Glomerular visceral epithelial cell (primary cell): ENCODE results near the gene HOOK2.

Source experiments
- DNase-seq: peaks from one replicate; pipeline ENCODE4 v3.0.0-alpha.2; 2016; ENCODE audit errors: extremely low spot score

The HOOK2 gene

GRCh38 chr19:12794196-12794941 is 19.0 kb upstream of the HOOK2 start:
- DNase-seq = no peak

DNA sequence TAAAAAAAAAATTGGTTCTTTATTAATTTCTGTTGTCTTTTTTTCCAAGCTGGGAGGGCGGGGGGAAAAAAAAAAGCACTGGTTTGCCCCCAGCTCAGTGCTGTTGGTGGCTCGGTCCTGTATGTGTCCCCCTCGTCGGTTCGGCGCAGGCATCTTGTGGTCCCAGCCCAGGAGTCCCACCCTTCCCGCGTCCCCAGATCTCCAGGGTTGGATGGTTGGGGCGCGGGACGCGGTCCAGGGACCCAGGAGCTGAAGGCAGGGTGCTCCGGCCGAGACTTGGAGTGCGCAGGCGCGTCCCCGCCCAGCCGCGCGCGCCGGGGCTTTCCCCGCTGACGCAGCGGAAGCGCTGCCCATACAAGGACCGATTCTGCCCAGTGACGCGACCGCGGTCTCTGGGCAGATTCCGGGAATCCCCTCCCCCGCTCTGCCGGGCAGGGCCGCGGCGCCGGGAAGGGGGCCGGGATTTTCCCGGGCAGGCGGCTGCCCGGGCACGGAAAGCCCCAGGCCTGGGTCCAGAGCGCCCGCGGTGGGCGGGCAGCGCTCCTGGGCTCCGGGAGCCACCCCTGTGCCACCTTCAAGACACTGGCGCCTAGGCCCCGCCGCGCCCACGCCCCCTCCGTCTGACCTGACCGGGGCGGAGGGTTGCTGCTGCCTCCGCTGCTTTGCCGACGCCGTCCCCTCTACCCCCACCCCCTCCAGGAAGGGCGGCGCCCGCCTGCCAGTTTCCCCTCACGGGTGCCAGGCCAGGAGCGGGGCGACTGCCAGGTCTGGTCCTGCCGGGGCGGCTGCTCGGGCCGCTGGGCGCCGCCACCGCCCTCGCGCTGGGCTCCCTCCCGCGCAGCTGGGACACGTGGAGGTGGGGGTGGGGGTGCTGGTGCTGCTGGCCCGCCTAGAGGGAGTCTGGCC is 18.2 kb upstream of the HOOK2 start:
- DNase-seq = peak; percentile 97

DNA sequence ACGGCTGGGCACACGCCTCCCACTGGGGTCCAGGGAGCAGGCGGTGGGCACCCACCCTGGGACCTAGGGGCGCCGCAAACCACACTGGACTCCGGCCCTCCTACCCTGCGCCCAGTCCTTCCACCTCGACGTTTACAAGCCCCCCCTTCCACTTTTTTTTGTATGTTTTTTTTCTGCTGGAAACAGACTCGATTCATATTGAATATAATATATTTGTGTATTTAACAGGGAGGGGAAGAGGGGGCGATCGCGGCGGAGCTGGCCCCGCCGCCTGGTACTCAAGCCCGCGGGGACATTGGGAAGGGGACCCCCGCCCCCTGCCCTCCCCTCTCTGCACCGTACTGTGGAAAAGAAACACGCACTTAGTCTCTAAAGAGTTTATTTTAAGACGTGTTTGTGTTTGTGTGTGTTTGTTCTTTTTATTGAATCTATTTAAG is 17.5 kb upstream of the HOOK2 start:
- no peak for DNase-seq

DNA sequence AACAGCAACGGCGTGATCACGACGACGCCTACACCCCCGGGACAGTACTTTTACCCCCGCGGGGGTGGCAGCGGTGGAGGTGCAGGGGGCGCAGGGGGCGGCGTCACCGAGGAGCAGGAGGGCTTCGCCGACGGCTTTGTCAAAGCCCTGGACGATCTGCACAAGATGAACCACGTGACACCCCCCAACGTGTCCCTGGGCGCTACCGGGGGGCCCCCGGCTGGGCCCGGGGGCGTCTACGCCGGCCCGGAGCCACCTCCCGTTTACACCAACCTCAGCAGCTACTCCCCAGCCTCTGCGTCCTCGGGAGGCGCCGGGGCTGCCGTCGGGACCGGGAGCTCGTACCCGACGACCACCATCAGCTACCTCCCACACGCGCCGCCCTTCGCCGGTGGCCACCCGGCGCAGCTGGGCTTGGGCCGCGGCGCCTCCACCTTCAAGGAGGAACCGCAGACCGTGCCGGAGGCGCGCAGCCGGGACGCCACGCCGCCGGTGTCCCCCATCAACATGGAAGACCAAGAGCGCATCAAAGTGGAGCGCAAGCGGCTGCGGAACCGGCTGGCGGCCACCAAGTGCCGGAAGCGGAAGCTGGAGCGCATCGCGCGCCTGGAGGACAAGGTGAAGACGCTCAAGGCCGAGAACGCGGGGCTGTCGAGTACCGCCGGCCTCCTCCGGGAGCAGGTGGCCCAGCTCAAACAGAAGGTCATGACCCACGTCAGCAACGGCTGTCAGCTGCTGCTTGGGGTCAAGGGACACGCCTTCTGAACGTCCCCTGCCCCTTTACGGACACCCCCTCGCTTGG is 16.9 kb upstream of the HOOK2 start:
- peak; percentile 71 for DNase-seq

- DNase-seq = peak; percentile 98
These were observed 16.1 kb upstream of the HOOK2 start, which contains the start of gene JUNB for GRCh38 chr19:12791345-12792050. TSS of gene JUNB (plus strand) at chr19:12791486. CDS start at chr19:12791772, 286 bp downstream.

- DNase-seq = no peak
These were observed 15.4 kb upstream of the HOOK2 start for GRCh38 chr19:12790628-12791344.

GRCh38 chr19:12789904-12790619 is 14.7 kb upstream of the HOOK2 start:
- peak; percentile 98 for DNase-seq

DNA sequence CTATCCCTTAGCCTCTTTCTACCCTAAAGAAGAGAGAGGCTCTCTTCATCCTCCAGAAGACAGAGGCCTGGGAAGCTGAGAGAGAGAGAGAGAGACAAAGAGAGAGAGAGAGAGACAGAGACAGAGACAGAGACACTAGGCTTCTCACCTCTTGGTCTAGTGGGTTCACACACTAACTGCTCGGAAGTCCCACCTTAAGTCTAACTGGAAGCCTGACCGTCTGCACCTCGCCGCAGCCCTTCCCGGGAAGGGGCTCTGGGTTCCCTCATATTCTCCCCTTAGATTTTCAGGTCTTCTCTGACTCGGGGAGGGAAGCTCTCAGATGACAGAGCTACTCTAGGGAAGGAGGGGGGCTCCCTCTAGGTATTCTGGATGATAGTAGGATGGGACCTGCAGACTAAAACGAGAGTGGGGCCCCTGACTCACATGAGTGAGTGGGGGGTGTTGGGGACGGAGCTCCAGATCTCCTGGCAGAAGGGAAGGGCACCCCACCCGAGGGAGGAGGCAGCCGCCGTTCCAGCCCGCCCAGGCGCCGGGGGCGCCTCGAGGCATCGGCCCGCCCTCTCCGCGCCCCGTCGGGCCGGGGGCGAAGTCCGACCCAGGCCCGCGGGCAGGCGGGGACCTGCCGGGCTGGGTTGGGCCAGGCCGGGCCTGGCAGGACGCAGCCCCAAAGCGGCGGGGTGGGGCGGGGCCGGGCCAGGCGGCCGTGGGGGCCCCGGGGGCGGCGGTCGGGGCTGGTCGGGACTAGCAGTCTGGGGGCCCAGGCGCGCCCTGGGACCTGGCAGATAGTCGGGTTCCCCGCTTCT is 13.9 kb upstream of the HOOK2 start:
- peak; percentile 46 for DNase-seq

DNA sequence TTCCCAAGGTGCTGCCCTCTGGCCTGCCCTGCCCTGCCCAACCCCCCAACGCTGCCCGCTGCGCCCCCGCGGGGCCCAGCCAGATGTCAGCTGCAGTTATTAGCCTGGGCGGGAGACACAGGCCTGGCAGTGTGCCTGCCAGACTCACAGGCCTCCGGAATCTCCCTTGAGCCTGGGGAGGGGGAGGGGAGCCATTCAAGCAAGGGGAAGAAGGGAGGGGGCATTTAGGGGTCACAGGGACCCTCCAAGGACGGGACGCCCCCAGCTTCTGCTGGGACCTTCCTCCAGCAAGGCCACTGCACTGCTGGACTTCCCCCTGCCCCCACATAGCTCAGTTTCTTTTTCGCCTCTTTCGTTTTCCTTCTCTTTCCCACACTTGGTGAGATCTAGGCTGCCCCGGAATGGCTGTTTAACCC is 13.3 kb upstream of the HOOK2 start:
- DNase-seq = peak; percentile 89

DNA sequence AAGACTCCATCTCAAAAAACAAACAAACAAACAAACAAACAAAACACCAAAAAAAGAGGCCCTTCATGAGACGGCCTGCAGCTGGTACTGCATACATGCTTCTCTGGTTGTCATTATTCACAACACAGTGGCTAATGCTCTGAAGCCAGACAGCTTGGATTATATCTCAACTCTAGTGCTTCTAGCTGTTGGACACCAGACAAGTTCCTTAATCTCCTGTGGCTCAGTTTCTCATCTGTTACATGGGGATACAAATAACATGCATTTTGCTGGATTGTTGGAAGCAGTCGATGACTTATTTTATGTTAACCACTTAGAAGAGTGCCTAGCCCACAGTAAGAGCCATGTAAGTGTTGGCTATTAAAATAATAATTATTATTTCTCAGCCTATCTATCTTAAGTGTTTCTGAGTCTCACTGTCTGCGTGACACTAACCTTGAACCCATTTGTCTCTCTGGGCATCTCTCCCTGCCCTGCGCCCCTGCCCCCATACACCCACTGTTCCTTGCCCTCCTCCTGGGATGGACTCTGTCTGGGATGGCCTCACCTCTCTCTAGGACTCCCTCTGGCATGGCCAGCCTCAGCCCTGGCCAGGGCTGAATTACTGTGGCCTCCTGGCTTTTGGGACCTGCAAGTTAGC is 12.8 kb upstream of the HOOK2 start:
- no peak for DNase-seq

GRCh38 chr19:12787458-12787857 is 12.1 kb upstream of the HOOK2 start:
- no peak for DNase-seq

GRCh38 chr19:12786952-12787351 is 11.6 kb upstream of the HOOK2 start:
- DNase-seq = no peak

DNA sequence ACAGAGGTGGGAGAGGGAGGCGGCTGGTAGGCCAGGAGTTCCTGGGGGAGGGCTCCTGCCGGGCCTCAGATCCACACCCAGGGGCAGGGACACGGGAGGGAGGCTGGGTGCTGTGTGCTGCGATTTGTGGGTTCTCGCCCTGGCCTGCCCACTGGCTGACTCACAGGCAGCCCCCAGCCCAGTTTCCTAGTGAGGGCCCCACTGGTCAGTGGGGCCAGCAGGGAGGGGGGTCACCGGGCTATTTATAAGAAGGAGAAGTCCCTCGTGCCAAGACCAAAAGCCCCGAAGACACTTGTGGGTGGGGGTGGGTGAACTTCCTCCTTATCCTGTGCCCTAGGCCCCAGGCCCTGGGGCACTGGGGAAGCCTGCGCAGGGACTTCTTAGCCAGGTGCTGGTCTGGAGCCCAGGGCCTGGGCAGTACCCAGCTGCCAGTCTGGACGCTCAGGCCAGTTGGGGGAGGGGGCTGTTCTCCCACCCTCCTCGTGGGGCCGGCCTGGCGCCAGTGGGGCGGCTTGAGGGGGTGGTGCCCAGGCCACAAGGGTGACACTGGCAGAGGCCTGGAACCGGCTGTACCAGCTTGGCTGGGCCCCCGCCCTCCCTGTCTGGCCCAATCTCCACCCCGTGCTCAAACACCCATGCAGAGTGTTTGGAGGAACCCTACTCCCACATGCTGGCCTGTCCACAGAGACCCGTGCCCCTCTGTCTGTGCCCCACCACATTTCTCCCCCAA is 11.0 kb upstream of the HOOK2 start:
- peak; percentile 28 for DNase-seq

- DNase-seq = no peak
These were observed 10.2 kb upstream of the HOOK2 start for GRCh38 chr19:12785431-12786031.

GRCh38 chr19:12784871-12785430 is 9.6 kb upstream of the HOOK2 start:
- no peak for DNase-seq

DNA sequence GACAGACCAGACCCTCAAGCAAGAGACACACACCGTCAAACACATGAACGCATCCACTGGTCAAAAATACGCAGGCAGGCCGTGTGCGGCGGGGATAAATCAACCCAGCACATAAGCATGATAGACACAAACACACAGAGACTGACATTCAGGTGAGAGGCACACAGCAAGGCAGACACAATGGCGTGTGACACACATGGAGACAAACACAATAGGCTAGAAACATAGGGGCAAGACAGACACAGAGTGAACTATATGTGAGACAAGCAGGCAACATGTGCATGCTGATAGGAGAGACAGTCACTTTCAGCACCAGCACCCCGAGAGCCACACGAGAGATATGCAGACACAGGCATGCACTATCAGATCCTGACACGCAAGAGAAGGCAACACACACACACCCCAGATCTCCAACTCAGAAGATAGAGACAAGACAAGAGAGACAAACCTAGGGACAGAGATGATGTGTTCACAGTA is 9.1 kb upstream of the HOOK2 start:
- peak; percentile 21 for DNase-seq

DNA sequence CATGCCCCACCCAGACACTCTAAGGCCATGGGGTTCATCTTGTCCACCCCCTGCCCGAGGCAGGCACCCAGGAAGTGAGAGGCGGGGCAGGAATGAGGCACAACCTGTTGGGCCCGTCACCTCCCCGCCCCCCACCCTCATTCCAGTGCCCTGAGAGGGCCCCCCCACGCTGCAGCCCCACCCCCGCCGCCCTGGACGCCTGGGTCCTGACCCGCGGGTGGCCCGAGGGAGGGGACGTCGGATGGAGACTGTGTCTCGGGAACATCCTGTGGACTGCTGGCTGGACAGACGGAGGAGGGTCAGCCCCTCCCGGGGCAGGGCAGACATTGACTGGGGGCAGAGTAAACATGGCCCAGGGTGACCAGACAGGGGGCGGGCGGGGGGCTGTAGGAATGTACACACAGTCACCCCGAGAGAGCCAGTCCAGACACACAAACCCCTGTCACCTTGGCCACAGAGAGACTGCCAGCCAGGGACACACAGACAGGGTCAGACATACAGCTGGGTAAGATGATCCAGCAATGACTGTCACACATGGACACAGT is 8.6 kb upstream of the HOOK2 start:
- DNase-seq = peak; percentile 70
